ENCODE measurements around the gene GFOD1. TPM values are rescaled to one million over a fixed set of nuclear protein-coding genes. Genes with fewer than 3 reads are reported as not detected.
A peak's percentile ranks its signal among the peaks of the same experiment; 100 is the strongest.

GFOD1 gene
- total and polyA plus RNA-seq, 8 donors = 0.76 to 29.4 (median 11.4) TPM

DNA sequence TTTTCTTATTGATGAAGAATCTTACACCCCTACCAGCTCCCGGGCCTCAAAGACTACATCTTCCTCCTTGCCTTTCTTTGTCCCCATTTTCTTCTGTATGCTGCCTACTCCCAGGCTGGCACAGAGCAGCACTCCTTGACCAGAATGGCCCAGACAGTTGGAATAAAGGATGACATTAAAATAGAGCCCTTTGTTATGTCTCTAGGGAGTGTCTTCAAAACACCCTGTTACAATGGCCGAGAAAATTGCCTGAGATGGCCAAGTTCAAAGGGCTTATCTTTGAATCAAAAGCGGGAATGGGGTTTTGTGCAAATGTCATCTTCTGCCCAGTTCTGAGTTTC, 80.1 kb downstream of the GFOD1 start:
- 65 to 92% (median 89%) methylated on average over 3 of the region's 3 CpGs for WGBS, 5 donors
- H3K4me3 ChIP-seq = no peak overlapping the region
- no peaks in the 10 kb centered on the region for H3K36me3 ChIP-seq
- no peaks in the 10 kb centered on the region for H3K27me3 ChIP-seq
- H3K27ac ChIP-seq = peak overlapping the region in 4 of 5 donors; percentile 62 to 87 (median 74)
- H3K9me3 ChIP-seq = no peaks in the 10 kb centered on the region
- intact Hi-C loops (cut with DNase I; ENCODE audit: low total_unique reads) = no loop called here
- no peak for TF ChIP-seq EP300 (IDR thresholded peaks at IDR 0.05)
- TF ChIP-seq POLR2A (IDR thresholded peaks at IDR 0.05) = no peak
- TF ChIP-seq, protein P1, sequence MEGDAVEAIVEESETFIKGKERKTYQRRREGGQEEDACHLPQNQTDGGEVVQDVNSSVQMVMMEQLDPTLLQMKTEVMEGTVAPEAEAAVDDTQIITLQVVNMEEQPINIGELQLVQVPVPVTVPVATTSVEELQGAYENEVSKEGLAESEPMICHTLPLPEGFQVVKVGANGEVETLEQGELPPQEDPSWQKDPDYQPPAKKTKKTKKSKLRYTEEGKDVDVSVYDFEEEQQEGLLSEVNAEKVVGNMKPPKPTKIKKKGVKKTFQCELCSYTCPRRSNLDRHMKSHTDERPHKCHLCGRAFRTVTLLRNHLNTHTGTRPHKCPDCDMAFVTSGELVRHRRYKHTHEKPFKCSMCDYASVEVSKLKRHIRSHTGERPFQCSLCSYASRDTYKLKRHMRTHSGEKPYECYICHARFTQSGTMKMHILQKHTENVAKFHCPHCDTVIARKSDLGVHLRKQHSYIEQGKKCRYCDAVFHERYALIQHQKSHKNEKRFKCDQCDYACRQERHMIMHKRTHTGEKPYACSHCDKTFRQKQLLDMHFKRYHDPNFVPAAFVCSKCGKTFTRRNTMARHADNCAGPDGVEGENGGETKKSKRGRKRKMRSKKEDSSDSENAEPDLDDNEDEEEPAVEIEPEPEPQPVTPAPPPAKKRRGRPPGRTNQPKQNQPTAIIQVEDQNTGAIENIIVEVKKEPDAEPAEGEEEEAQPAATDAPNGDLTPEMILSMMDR (IDR thresholded peaks at IDR 0.05) = no peak
- no peak for TF ChIP-seq POLR2AphosphoS5 (IDR thresholded peaks at IDR 0.05)
- DNase-seq = no peak
- H3K4me1 ChIP-seq = peaks cover 20 to 81% (median 39%) of the 10 kb centered on the region in 4 donors

DNA sequence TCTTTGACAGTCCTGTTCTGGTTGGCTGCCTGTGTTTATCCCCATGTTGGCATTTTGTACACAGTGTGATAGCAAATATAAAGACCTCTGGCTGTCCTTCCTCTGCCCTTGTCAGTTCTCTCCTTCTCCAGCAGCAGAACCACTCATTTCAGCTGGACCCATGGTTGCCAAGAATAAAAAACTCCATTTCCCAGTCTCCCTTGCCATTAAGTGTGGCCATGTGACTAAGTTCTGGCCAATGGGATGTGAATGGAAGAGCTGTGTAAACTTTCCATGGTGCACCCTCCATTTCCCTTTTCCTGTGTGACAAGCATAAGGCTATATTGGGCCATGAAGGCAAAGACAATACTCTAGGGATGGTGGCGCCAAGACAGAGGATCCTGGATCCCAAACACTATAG, 80.6 kb downstream of the GFOD1 start:
- H3K27me3 ChIP-seq = no peaks in the 10 kb centered on the region
- no peaks in the 10 kb centered on the region for H3K9me3 ChIP-seq
- peaks cover 20 to 75% (median 39%) of the 10 kb centered on the region in 4 donors for H3K4me1 ChIP-seq
- DNase-seq = no peak
- no peak overlapping the region for H3K4me3 ChIP-seq
- no peaks in the 10 kb centered on the region for H3K36me3 ChIP-seq
- no peak for TF ChIP-seq EP300 (IDR thresholded peaks at IDR 0.05)
- TF ChIP-seq, protein P1 (IDR thresholded peaks at IDR 0.05) = no peak
- no peak for TF ChIP-seq POLR2AphosphoS5 (IDR thresholded peaks at IDR 0.05)
- TF ChIP-seq POLR2A (IDR thresholded peaks at IDR 0.05) = no peak
- intact Hi-C loops (cut with DNase I; ENCODE audit: low total_unique reads) = no loop called here
- 88 to 100% (median 96%) methylated on average over 1 of the region's 1 CpG for WGBS, 5 donors
- H3K27ac ChIP-seq = peak overlapping the region in 4 of 5 donors; percentile 62 to 87 (median 74)

DNA sequence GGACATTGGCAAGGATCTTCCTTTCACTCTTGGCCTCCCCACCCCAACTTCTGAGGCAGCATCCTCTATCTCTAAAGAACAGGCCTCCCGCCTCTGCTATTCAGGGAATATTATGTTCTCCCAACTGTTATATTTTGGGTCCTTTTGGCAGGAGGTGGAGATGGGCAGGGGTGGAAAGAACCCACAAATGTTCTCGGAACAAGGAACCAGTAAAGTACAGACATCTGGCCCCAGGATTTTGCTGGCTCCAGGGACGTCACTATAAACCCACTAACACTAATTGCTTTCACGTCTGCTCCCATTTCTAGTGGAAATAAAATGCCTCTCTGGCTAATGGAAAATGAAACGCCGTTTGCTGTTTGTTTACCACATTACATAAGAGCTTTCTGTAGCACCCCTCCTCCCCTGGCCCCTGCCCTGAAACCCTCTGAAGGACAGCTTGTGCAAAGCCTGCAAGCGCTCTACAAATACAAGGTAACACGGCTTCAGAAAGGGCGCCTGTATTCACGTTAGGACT, 81.4 kb downstream of the GFOD1 start:
- peak; percentile 56 for TF ChIP-seq EP300 (IDR thresholded peaks at IDR 0.05)
- TF ChIP-seq, protein P1 (IDR thresholded peaks at IDR 0.05) = no peak
- no peak for TF ChIP-seq POLR2A (IDR thresholded peaks at IDR 0.05)
- TF ChIP-seq POLR2AphosphoS5 (IDR thresholded peaks at IDR 0.05) = peak in 2 of 3 donors; percentile 17 to 37
- 60 to 82% (median 72%) methylated on average over 10 of the region's 10 CpGs for WGBS, 5 donors
- peaks cover 20 to 69% (median 38%) of the 10 kb centered on the region in 4 donors for H3K4me1 ChIP-seq
- H3K4me3 ChIP-seq = no peak overlapping the region
- H3K36me3 ChIP-seq = no peaks in the 10 kb centered on the region
- H3K27me3 ChIP-seq = no peaks in the 10 kb centered on the region
- peak in 1 of 2 donors; percentile 51 for DNase-seq
- no peaks in the 10 kb centered on the region for H3K9me3 ChIP-seq
- peak overlapping the region in 4 of 5 donors; percentile 62 to 87 (median 74) for H3K27ac ChIP-seq
- intact Hi-C loops (cut with DNase I; ENCODE audit: low total_unique reads) = no loop called here

DNA sequence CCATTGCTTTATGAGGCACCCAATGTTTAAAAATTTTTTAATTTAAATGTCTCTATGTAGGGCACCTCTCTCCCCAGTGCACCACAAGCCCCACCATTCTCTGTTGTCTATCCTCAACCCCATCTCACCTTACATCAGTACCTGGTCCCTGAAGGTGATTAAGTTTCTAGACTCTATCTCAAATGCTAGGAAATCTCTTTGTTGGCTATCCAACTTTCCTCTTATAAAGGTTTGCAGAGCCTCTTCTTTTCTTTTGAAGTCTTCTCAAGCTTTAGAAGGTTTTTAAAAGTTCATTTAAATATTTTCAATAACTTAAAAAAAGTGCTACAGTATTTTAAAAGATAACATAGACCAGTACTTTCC, 82.5 kb downstream of the GFOD1 start:
- no peaks in the 10 kb centered on the region for H3K9me3 ChIP-seq
- no peak overlapping the region for H3K4me3 ChIP-seq
- DNase-seq = no peak
- no peaks in the 10 kb centered on the region for H3K27me3 ChIP-seq
- no peak for TF ChIP-seq POLR2AphosphoS5 (IDR thresholded peaks at IDR 0.05)
- no peak for TF ChIP-seq EP300 (IDR thresholded peaks at IDR 0.05)
- TF ChIP-seq, protein P1 (IDR thresholded peaks at IDR 0.05) = no peak
- TF ChIP-seq POLR2A (IDR thresholded peaks at IDR 0.05) = no peak
- peaks cover 20 to 58% (median 33%) of the 10 kb centered on the region in 4 donors for H3K4me1 ChIP-seq
- H3K27ac ChIP-seq = peak overlapping the region in 3 of 5 donors; percentile 72 to 87 (median 77)
- no peaks in the 10 kb centered on the region for H3K36me3 ChIP-seq
- intact Hi-C loops (cut with DNase I; ENCODE audit: low total_unique reads) = no loop called here

Measured in stomach (tissue), 9 donors.